ENCODE results near the gene TMEM132D. TPM values are rescaled to one million over a fixed set of nuclear protein-coding genes. Genes with fewer than 3 reads are reported as not detected.
"Not testable (repeated sequence)": the region's sequence is repeated elsewhere in the genome, so short reads cannot be mapped to it uniquely, and the experiment has no call there.

Gene TMEM132D
- total RNA-seq, 2 experiments from 2014 or later = not detected

DNA sequence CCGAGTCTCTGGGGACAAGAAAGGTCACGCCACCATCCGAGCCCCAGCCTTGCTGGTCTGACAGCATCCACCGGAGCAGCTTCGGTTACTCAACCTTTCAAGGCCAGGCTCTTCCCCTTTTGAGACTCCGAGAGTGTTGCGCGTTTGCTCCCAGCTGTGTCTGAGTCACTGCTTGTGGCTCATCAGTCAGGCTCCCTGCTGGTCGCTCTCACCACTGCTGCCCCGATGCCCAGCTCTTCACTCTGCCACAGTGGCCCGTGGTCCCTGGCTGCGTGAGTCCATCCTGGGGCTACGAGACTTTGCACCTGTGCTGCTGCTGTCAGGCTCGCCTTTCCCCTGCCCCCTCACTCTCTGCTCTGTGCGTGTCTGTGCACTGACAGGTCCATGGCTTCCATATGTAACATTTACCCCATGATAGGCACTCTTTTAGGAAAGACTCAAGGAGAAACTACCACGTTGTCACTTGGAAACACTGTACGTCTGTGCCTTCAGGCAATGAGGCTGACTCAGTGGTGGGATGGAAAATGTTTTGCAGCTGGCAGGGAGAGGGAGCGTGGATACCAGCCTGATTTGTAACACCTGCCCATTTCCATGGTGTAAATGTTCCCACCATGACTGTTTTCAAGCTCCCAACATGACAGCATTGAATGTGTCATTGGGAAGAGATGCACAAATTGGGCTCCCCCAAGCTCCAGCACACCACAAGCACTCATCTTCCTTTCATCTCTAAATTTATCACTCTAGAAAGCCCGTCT lies 350.7 kb downstream of the TMEM132D start:
- POLR2A ChIA-PET = no interaction called here
- CTCF ChIA-PET = no interaction called here

DNA sequence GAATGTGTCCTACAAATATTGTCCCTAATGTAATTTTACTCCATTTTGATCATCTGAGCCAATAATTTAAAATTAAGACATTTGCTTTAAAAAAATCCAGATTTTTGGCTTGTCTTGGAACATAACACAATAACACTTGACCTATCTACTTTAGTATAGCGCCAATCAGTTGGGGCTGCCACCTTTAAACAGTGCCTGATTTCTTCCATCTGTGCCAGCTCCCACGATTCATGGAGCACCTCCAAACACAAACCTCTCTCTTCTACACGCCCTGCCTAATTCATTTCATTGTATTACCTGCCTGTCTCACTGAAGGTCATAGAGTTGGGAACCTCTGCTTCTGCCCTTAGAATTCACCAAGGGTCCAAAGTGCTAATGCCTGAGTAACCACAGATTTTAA lies 352.4 kb downstream of the TMEM132D start:
- ChIA-PET POLR2A (no interaction called here), CTCF (no interaction called here)

DNA sequence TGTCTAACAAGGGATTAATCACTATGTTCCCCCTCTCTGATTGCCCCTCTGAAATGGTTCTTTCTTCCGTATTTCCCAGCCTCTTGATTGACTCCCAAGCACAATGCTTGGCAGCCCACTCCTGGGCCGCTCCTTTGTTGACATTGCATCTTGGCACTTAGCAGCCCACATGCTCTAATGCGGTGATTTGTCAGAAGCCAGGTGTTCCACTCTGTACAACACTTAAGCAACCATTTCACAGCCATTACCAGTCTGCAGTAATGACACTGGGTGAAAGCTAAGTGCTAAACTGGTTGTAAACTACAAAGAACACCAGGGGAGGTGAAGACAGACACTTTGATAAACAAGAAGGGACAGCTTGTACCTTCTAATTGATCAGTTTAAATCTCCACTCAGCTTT lies 353.5 kb downstream of the TMEM132D start:
- ChIA-PET POLR2A (no interaction called here), CTCF (interaction anchor here (0.5 kb wide), 1 partner anchor 643 kb away, joined by 3 read pairs; no protein-coding TSS in a partner anchor)

DNA sequence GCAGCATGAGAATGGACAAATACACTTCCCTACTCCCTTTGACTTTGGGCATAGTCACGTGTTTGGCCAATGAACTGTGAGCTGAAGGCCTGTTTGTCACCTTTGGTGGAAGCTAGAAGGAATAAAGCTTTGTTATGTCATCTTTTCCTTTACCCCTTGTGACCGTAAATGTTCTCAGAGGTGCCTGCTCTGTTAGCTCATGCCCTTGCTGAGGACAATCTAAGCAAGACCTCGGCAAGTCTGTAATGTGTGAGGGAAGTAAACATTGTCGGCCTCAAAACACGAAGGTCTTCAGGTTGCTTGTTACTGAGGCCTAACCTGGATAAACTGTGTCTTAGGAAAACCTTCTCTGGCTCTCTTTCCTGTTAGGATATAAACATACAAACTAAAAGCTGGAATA lies 354.2 kb downstream of the TMEM132D start:
- CTCF ChIA-PET = no interaction called here

DNA sequence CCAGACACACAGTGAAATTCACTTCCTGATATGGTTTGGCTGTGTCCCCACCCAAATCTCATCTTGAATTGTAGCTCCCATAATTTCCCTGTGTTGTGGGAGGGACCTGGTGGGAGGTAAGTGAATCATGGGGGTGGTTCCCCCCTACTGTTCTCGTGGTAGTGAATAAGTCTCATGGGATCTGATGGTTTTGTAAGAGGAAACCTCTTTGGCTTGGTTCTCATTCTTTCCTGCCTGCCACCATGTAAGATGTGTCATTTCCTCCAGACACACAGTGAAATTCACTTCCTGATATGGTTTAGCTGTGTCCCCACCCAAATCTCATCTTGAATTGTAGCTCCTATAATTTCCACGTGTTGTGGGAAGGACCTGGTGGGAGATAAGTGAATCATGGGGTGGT lies 354.8 kb downstream of the TMEM132D start:
- CTCF ChIA-PET, POLR2A ChIA-PET: not testable (repeated sequence)

More for the DNA sequence above, 354.2 kb downstream of the TMEM132D start:
- POLR2A ChIA-PET = no interaction called here

DNA sequence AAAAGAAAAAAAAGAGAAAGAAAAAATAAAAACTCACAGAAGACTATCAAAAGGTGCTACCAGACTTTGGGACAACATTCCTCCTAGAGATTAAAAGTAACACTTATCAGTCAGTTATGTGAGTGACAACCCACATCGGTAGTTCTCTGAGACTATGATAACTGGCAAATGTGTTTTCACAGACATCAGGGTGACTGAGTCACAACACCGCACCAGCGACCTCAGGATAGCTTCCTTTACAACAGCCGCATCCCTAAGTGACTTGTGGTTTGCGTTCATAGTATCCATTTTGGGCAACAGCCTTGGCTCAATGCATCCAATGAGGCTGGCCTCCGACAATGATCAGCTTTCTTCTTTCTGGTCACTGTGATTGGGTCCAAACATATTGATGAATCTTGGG lies 359.1 kb downstream of the TMEM132D start:
- ChIA-PET CTCF (no interaction called here), POLR2A (no interaction called here)

DNA sequence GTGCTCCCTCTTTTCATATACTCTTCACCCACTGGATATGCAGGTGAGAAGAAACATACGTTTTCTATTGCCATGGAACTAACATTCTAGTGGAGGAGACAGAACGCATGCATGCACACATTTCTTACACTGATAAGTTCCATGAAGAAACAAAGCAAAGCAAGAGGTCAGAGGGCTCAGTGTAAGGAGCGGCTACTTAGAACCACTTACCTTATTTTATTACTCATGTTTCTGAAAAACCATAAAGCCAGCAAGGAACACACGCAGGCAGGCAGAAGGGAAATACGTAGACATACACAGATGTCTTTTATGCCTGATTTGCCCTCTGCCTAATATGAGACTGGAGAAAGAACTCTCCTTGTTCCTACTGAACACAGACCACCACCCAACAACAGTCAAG lies 362.9 kb downstream of the TMEM132D start:
- ChIA-PET POLR2A (no interaction called here), CTCF (no interaction called here)

DNA sequence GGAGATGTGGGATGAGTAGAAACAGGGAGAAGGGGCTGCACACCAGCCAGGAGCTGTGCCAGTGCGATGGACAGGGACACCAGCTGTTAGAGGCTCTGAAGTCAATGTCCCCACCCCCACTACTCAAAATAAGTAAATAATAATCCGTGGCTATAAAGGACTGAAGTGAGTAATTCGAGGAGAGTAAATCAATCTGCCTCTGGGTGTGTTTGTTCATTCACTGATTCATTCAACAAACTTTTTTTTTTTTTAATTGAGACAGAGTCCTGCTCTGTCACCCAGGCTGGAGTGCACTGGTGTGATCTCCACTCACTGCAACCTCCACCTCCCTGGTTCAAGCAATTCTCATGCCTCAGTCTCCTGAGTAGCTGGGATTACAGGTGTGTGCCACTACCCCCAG lies 363.6 kb downstream of the TMEM132D start:
- POLR2A ChIA-PET = no interaction called here
- CTCF ChIA-PET = no interaction called here

DNA sequence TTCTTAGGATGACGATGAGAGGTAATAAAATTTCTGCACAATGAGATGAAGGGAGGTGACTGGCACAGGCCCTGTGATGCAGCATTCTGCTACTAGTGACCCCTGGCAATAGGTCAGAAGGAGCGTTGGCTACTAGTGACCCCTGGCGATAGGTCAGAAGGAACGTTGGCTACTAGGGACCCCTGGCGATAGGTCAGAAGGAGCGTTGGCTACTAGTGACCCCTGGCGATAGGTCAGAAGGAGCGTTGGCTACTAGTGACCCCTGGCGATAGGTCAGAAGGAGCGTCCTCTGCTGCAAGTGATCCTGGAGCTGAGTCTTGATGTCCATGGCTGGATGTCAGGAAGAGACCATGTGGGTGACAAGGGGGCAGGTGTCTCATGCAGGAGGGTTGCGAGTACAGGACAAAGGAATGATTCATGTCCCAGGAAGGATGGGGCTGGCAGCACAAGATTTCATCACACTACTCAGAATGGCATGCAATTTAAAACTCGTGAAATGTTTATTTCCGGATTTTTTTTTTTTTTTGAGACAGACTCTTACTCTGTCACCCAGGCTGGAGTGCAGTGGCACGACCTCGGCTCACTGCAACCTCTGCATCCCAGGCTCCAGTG lies 365.0 kb downstream of the TMEM132D start:
- POLR2A ChIA-PET, CTCF ChIA-PET: not testable (repeated sequence)

DNA sequence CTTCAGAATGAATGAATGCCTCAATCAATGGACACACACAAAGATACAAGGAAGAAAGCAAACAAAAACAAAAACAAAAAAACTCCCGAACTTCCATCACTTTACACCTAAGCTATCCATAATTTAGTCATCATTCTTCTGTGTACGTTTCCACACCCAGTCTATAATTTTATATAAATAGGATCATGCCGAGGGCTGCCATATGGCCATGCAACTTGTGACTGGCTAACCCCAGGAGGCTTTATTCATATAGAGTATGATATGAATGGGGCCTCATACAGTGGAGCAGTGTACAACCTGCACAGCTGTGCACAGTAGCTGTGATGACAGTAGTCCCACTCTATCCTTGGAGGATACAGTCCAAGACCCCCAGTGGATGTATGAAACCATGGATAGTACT lies 365.7 kb downstream of the TMEM132D start:
- POLR2A ChIA-PET = no interaction called here

DNA sequence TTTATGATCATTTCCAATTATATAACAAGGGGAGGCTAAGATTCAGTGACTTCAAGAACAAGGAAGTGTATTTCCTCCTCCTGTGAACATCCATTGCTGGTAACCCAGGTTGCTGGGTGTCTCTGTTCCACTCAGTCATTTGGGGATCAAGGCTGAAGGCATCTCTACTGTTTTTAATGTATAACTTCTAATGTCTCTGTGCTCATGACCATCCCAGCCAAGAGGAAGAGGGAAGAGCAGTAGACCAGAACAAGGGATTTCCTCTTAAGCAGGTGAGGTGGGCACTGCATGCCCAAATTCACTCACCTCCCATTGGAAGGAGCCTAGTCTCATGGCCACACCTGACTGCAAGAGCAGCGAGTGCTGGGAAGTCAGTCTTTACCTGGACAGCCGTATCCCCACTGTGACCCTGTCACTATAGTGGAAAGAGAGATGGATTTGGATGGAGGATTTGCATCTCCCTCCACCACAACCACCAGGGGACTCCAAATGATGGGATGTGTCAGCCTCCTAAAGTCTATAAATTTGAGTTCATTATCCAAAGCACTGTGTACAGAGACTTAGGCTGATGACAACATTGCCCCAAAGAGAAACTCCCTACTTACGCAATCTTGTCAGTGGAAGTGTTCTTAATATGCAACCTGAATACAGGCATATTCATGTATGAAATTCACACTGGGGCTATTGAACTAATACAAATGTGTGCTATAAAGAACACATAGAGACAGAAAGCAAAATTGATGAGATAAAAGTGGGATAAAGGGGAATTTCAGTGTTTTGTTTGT lies 368.7 kb downstream of the TMEM132D start:
- ChIA-PET CTCF (interaction anchor here (0.7 kb wide), 1 partner anchor 53 kb away, joined by 3 read pairs; no protein-coding TSS in a partner anchor), POLR2A (no interaction called here)

More for the DNA sequence above, 365.7 kb downstream of the TMEM132D start:
- CTCF ChIA-PET = no interaction called here

DNA sequence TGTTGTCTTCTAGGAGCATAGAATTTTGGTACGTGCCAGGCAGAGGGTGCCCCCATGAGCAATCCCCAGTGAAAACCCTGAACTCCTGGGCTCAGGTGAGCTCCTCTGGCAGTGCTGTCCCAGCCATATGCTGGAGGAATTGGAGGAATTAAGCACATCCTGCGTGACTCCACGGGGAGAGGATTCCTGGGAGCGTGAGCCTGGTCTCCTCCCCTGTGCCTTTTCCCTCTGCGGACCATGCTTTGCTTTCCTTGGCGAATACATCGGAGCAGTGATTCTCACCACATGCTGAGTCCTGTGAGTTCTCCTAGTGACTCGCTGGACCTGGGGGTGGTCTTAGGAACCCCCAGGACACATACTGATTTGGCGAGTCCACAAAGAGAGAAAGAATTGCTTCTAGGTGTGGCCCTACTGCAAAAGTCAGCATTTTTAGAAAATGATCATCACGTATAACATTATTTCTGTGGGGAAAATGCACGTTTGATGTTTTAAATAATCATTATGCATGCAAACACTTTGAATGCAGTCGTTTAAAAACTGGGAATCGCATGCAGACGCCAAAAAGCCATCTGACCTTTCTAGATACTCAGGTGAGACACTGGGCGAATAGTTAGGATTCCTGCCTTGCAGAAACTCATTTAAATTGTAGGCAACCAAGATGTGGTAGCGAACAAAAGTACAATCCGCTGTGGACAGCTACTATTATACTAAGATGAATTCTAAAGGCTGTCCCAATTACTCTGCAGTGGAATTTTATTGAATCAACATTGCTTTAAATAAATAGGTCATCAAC lies 370.9 kb downstream of the TMEM132D start:
- POLR2A ChIA-PET = no interaction called here

DNA sequence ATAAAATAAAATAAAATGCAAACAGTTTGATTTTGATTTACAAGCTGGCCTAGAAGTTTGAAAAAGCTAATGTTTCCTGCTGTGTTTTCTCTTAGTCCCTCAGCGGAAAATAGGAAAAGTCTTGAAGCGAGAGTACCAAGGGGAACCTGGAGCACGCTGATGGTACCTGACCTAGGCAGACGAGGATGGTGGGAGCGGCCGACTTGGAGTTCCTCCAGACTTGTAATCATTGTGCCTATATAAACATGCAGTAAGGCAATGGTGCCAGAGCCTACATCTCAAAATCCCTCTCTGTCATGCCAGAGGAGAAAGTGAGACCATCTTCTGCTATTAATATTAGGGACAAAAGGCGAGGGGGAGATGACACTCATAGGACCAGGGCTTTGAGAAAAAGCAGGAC lies 371.7 kb downstream of the TMEM132D start:
- POLR2A ChIA-PET = no interaction called here
- CTCF ChIA-PET = no interaction called here

More for the DNA sequence above, 370.9 kb downstream of the TMEM132D start:
- CTCF ChIA-PET = no interaction called here

DNA sequence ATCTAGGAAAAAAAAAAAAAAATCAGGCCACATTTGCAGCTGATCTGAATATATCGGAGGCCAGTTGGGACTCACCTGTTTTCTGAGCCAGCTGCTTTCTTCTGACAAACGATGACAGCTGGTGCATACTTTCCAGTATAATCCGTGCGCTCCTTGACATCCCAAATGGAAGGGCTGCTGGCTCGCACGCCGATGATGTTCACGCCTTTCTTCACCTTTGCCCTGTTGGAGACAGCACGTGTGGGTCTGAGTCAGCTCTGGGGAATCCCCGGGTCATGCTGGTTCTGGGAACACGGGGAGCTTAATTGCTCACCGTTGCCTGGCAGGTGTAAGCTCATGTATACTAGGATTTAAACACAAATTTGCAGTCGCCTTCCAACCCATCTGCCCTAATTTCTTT lies 372.8 kb downstream of the TMEM132D start:
- CTCF ChIA-PET = no interaction called here
- POLR2A ChIA-PET = interaction anchor here (0.7 kb wide), 1 partner anchor 382 kb away, joined by 6 read pairs; no protein-coding TSS in a partner anchor

DNA sequence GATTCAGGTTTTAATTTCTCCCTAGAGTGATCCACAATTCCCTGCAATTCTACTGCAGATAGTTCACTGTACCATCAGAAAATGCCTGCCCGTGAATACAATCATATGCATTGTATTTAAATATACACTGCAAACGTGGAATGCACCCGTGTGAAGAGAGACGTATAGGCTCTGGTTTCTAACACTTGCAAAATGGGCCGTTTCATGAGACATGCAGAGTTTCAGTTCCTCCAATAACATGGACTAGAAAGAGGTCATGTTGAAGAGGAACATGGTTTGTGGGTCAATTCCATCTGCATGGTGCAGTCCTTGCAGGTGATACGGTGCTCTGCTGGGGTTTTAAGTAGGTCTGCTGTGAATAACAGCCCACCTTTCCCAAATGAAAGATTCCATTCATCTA lies 373.3 kb downstream of the TMEM132D start:
- ChIA-PET POLR2A (interaction anchor here (0.7 kb wide), 1 partner anchor 381 kb away, joined by 6 read pairs; no protein-coding TSS in a partner anchor), CTCF (no interaction called here)

DNA sequence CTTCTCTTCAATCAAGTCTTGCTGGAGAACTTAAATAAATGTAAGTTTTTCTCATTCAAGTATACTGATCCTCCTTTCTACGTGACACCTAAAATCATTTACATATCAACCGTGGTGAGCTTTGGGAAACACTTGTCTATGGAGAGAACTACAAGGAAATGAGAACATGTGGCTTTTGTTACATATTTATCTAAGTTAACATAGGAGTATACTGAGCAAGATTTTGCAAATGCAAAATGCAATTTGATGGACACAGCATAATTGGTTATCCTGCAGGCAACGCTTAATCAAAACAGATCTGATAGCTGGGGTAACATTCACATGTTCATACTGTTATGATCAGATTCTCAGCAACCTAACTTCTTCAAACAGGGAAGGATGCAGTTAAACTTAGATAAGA lies 376.3 kb downstream of the TMEM132D start:
- POLR2A ChIA-PET = no interaction called here
- CTCF ChIA-PET = no interaction called here

DNA sequence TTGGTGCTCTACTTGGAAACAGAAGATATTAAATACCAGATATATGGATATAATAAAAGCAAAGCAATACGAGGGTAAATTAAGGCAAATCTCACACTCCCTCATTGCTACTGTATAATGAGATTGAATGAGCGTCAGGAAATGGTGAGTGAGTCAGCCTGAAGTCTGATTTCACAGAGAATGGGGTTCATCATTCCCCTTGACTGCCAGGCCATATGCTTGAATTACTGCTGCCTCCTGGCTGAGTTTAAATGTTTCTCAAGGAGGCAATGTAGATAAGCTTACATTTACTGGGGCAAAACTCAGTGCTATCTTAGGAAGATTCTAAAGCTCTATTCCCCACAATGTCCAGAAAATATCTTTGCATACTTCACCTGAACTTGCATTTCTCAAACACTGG lies 380.2 kb downstream of the TMEM132D start:
- POLR2A ChIA-PET = no interaction called here
- CTCF ChIA-PET = no interaction called here

DNA sequence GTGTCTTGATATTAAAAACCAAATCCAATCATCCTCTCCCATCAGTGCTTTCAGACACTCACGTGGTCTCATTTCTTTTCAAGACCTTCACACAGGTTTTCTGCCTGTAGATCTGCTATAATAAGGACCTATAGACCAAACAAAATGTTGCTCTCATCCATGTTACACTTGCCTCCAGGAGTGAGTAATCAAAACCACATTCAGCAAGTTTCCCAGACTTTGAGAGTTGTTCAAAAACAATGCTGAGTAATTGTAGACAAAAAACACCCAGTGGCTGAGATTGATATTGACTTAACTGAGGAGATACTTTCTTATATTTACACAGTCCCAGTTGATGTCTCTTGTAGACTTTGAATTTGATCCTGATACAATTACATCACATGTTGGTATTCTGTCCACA lies 383.1 kb downstream of the TMEM132D start:
- CTCF ChIA-PET = no interaction called here
- POLR2A ChIA-PET = no interaction called here

DNA sequence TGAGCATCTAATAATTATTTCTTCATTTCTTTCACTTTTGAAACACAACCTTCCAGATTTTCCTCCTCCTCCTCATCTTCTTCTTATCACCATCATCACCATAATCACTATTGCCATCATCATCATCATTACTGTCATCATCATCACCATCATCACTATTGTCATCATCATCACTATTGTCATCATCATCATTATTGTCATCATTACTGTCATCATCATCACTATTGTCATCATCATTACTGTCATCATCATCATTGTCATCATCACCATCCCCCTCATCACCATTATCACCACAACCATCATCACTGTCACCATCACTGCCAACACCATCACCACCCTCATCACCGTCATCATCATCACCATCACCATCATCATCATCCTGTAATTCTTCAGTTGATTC lies 400.0 kb downstream of the TMEM132D start:
- CTCF ChIA-PET = no interaction called here
- POLR2A ChIA-PET = no interaction called here

DNA sequence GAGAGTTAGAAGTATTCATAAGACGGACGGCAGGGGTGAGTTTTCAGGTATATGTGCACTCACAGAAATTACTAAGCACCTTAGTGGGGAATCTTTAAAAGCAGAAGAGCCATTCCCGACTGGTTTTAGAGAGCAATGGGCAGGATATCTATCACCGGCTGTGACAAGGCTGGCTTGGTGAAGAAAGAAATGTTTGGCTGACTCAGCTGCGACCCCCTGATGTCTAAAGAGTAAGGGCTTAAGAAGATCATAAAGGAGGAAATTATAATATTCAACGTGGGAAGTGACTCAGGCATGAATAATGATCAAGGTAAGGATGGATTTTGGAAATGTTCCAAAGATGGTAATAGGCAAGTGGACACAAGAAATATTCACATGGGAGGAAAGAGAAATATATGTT lies 407.6 kb downstream of the TMEM132D start:
- ChIA-PET POLR2A (no interaction called here), CTCF (no interaction called here)

Data from activated CD8-positive, alpha-beta memory T cell treated with anti-CD3 and anti-CD28 coated beads for 36 hours (primary cell).